Sigmoid colon (tissue), 4 donors: ENCODE data around the gene SLC4A1AP.

Source experiments
- CTCF ChIP-seq, 4 experiments: fragments of 450-650 bp in 3 of 4; fragments of 200-600 bp in 1 of 4; IDR thresholded peaks; one replicate each; pipeline ENCODE4 v1.5.1; 2016 to 2019; ENCODE audit warnings: antibody characterized with exemption in 4 of 4, mild to moderate bottlenecking in 3 of 4, moderate library complexity in 2 of 4
- POLR2AphosphoS5 ChIP-seq, 4 donors: sonication (generic); formaldehyde crosslinking; IDR thresholded peaks; one replicate each; pipeline ENCODE4 v1.6.1; 2017; ENCODE audit warnings: antibody characterized with exemption in 4 of 4

GRCh38 chr2:27717070-27717795 is 53.5 kb downstream of the SLC4A1AP start:
- TF ChIP-seq CTCF (IDR thresholded peaks at IDR 0.05), result no peak
- TF ChIP-seq POLR2AphosphoS5 (IDR thresholded peaks at IDR 0.05), result no peak
